GM12874 (cell line): Measurements from ENCODE around the gene GTF2H1.

ENCODE experiments used
- CTCF ChIP-seq: IDR thresholded peaks from 2 replicates; pipeline ENCODE4 v1.5.1; 2011; ENCODE audit warnings: low read depth, mild to moderate bottlenecking, control low read depth, low read length, moderate library complexity; ENCODE audit not compliant: insufficient read depth

Gene GTF2H1

GRCh38 chr11:18416459-18416858 lies 94.1 kb downstream of the GTF2H1 start:
- TF ChIP-seq CTCF, result no peak
